ENCODE results near the gene CDCA3. TPM values are rescaled to one million over a fixed set of nuclear protein-coding genes. Genes with fewer than 3 reads are reported as not detected.

The CDCA3 gene
- total and polyA plus RNA-seq, 8 donors: 0.08 to 1.2 (median 0.73) TPM

GRCh38 chr12:6840761-6841515, 10.1 kb downstream of the CDCA3 start, which contains the start of gene GNB3:
Gene GNB3 (plus strand): TSS chr12:6840925. CDS start chr12:6841288, 363 bp downstream.
- Histone ChIP-seq H3K27ac (no peak within 1 kb of the TSS), H3K4me3 (no peak within 1 kb of the TSS), H3K9me3 (no peaks in the 10 kb centered on the region), H3K4me1 (no peaks in the 10 kb centered on the region), H3K27me3 (no peaks in the 10 kb centered on the region), H3K36me3 (no peaks in the 10 kb centered on the region)
- no peak for FAIRE-seq
- DNase-seq: no peak
- TF ChIP-seq CTCF (IDR thresholded peaks at IDR 0.05): no peak
- intact Hi-C loops (cut with DNase I): no loop called here
- WGBS, 2 donors: 75 to 81% methylated on average over 24 of the region's 24 CpGs
- ATAC-seq: no peak

- intact Hi-C loops (cut with DNase I): no loop called here
- no peak overlapping the region for H3K4me3 ChIP-seq
- no peak for FAIRE-seq
- TF ChIP-seq CTCF (IDR thresholded peaks at IDR 0.05): no peak
- no peak for DNase-seq
- H3K4me1 ChIP-seq: no peaks in the 10 kb centered on the region
- no peaks in the 10 kb centered on the region for H3K36me3 ChIP-seq
- WGBS, 2 donors: 71 to 94% methylated on average over 1 of the region's 1 CpG
- no peak for ATAC-seq
- no peaks in the 10 kb centered on the region for H3K27me3 ChIP-seq
- H3K27ac ChIP-seq: no peak overlapping the region
- no peaks in the 10 kb centered on the region for H3K9me3 ChIP-seq
Measured at GRCh38 chr12:6840330-6840729, 10.8 kb downstream of the CDCA3 start.

- no peak for DNase-seq
- Histone ChIP-seq H3K4me3 (no peak overlapping the region), H3K27ac (no peak overlapping the region), H3K4me1 (no peaks in the 10 kb centered on the region), H3K36me3 (no peaks in the 10 kb centered on the region), H3K9me3 (no peaks in the 10 kb centered on the region), H3K27me3 (no peaks in the 10 kb centered on the region)
- 80 to 82% methylated on average over 9 to 10 of the region's 10 CpGs for WGBS, 2 donors
- no peak for TF ChIP-seq CTCF (IDR thresholded peaks at IDR 0.05)
- FAIRE-seq: no peak
- no peak for ATAC-seq
- intact Hi-C loops (cut with DNase I): loop anchor here in 1 of 3 donors (5.0 kb wide), 1 partner anchor 107 kb away; no protein-coding TSS in a partner anchor
Measured at GRCh38 chr12:6839482-6840201, 11.4 kb downstream of the CDCA3 start.

GRCh38 chr12:6838854-6839253, 12.2 kb downstream of the CDCA3 start:
- ATAC-seq (no peak), FAIRE-seq (no peak), DNase-seq (no peak)
- Histone ChIP-seq H3K4me1 (no peaks in the 10 kb centered on the region), H3K4me3 (no peak overlapping the region), H3K27ac (no peak overlapping the region), H3K9me3 (no peaks in the 10 kb centered on the region), H3K36me3 (no peaks in the 10 kb centered on the region), H3K27me3 (no peaks in the 10 kb centered on the region)
- no peak for TF ChIP-seq CTCF (IDR thresholded peaks at IDR 0.05)
- intact Hi-C loops (cut with DNase I): loop anchor here in 1 of 3 donors (5.0 kb wide), 1 partner anchor 107 kb away; no protein-coding TSS in a partner anchor
- 90 to 91% methylated on average over 16 of the region's 16 CpGs for WGBS, 2 donors
